Mesodermal cell (in vitro differentiated cells): ENCODE measurements around the gene NECTIN2.
A peak's percentile ranks its signal among the peaks of the same experiment; 100 is the strongest.

Source experiments
- H3K27ac ChIP-seq: 2 replicates; pipeline ENCODE4 v1.7.0; 2013; ENCODE audit warnings: mild to moderate bottlenecking, low read depth, low read length, moderate library complexity; ENCODE audit not compliant: severe bottlenecking
- H3K36me3 ChIP-seq: 2 replicates; pipeline ENCODE4 v1.7.1; 2013; ENCODE audit warnings: mild to moderate bottlenecking, low read length, moderate library complexity; ENCODE audit not compliant: control insufficient read depth, insufficient read depth
- H3K4me1 ChIP-seq: one replicate; pipeline ENCODE4 v1.7.1; 2013; ENCODE audit warnings: mild to moderate bottlenecking, low read length; ENCODE audit not compliant: insufficient read depth, control insufficient read depth, poor library complexity, severe bottlenecking
- H3K4me3 ChIP-seq: 2 replicates; pipeline ENCODE4 v1.7.0; 2013; ENCODE audit warnings: low read length, control low read depth, mild to moderate bottlenecking; ENCODE audit not compliant: insufficient read depth, poor library complexity, severe bottlenecking; ENCODE audit errors: extremely low read depth
- H3K9me3 ChIP-seq: 2 replicates; pipeline ENCODE4 v1.7.1; 2013; ENCODE audit warnings: mild to moderate bottlenecking, low read length, moderate library complexity; ENCODE audit not compliant: control insufficient read depth
- WGBS, 2 experiments: methylation state at CpG; one replicate each; pipeline ENCODE4 v1.1.5; 2013; ENCODE audit warnings: missing lambda C conversion rate in 2 of 2; ENCODE audit not compliant: insufficient coverage in 2 of 2; 5-methylcytosine and 5-hydroxymethylcytosine counted together

The NECTIN2 gene

GRCh38 chr19:44809577-44810233 is 36.4 kb upstream of the NECTIN2 start:
- H3K4me3 ChIP-seq: peak overlapping the region; percentile 45
- WGBS, 2 experiments: 58 to 100% methylated on average over 1 to 2 of the region's 7 CpGs
- H3K4me1 ChIP-seq: peaks cover 13% of the 10 kb centered on the region
- no peaks in the 10 kb centered on the region for H3K36me3 ChIP-seq
- H3K27ac ChIP-seq: no peak overlapping the region
- H3K9me3 ChIP-seq: no peaks in the 10 kb centered on the region

GRCh38 chr19:44810234-44811121 is 35.6 kb upstream of the NECTIN2 start:
- WGBS, 2 experiments: 79 to 86% methylated on average over 6 of the region's 13 CpGs
- Histone ChIP-seq H3K9me3 (no peaks in the 10 kb centered on the region), H3K27ac (no peak overlapping the region), H3K4me1 (peaks cover 13% of the 10 kb centered on the region), H3K36me3 (no peaks in the 10 kb centered on the region), H3K4me3 (no peak overlapping the region)

- H3K36me3 ChIP-seq: no peaks in the 10 kb centered on the region
- WGBS, 2 experiments: 91 to 98% methylated on average over 7 of the region's 7 CpGs
- no peak overlapping the region for H3K27ac ChIP-seq
- H3K4me3 ChIP-seq: no peak overlapping the region
- peaks cover 13% of the 10 kb centered on the region for H3K4me1 ChIP-seq
- no peaks in the 10 kb centered on the region for H3K9me3 ChIP-seq
These were observed 35.0 kb upstream of the NECTIN2 start for GRCh38 chr19:44811122-44811419.

GRCh38 chr19:44812142-44812718 is 33.9 kb upstream of the NECTIN2 start:
- H3K4me3 ChIP-seq: no peak overlapping the region
- WGBS, 2 experiments: 92 to 95% methylated on average over 27 of the region's 28 CpGs
- H3K27ac ChIP-seq: no peak overlapping the region

GRCh38 chr19:44813070-44813840 is 32.8 kb upstream of the NECTIN2 start:
- 92% methylated on average over 25 to 37 of the region's 38 CpGs for WGBS, 2 experiments
- peaks cover 10% of the 10 kb centered on the region for H3K4me1 ChIP-seq
- no peak overlapping the region for H3K4me3 ChIP-seq
- H3K27ac ChIP-seq: no peak overlapping the region
- H3K9me3 ChIP-seq: no peaks in the 10 kb centered on the region
- no peaks in the 10 kb centered on the region for H3K36me3 ChIP-seq

More at GRCh38 chr19:44812142-44812718, 33.9 kb upstream of the NECTIN2 start:
- Histone ChIP-seq H3K4me1 (peaks cover 13% of the 10 kb centered on the region), H3K9me3 (no peaks in the 10 kb centered on the region), H3K36me3 (no peaks in the 10 kb centered on the region)

- Histone ChIP-seq H3K9me3 (no peaks in the 10 kb centered on the region), H3K36me3 (no peaks in the 10 kb centered on the region), H3K4me1 (peaks cover 5% of the 10 kb centered on the region), H3K4me3 (no peak overlapping the region), H3K27ac (no peak overlapping the region)
- WGBS, 2 experiments: 93 to 94% methylated on average over 14 to 16 of the region's 16 CpGs
These were observed 32.1 kb upstream of the NECTIN2 start for GRCh38 chr19:44813841-44814470.

GRCh38 chr19:44814517-44814916 is 31.6 kb upstream of the NECTIN2 start:
- Histone ChIP-seq H3K4me3 (no peak overlapping the region), H3K27ac (no peak overlapping the region), H3K4me1 (peaks cover under 1% of the 10 kb centered on the region), H3K36me3 (no peaks in the 10 kb centered on the region), H3K9me3 (no peaks in the 10 kb centered on the region)
- WGBS, 2 experiments: 87 to 98% methylated on average over 12 to 14 of the region's 17 CpGs

- Histone ChIP-seq H3K4me1 (no peaks in the 10 kb centered on the region), H3K36me3 (no peaks in the 10 kb centered on the region), H3K27ac (no peak overlapping the region), H3K9me3 (no peaks in the 10 kb centered on the region), H3K4me3 (no peak overlapping the region)
- 86 to 100% methylated on average over 1 to 2 of the region's 2 CpGs for WGBS, 2 experiments
These were observed 29.8 kb upstream of the NECTIN2 start for GRCh38 chr19:44816301-44816700.

GRCh38 chr19:44817725-44818465 is 28.2 kb upstream of the NECTIN2 start:
- Histone ChIP-seq H3K4me3 (no peak overlapping the region), H3K36me3 (no peaks in the 10 kb centered on the region), H3K27ac (no peak overlapping the region), H3K4me1 (no peaks in the 10 kb centered on the region), H3K9me3 (no peaks in the 10 kb centered on the region)
- WGBS, 2 experiments: 87 to 96% methylated on average over 6 to 7 of the region's 8 CpGs
